ENCODE results near the gene RABGAP1.

GRCh38 chr9:123048748-123049147 is 107.9 kb downstream of the RABGAP1 start:
- TF ChIP-seq EZH2phosphoT487 (IDR thresholded peaks at IDR 0.05; ENCODE audit: unreplicated experiment), result no peak
- no peak for TF ChIP-seq EZH2 (IDR thresholded peaks at IDR 0.05; ENCODE audit: low read depth, unreplicated experiment)
- no peak for TF ChIP-seq CREB1 (CRISPR knock-in tag; IDR thresholded peaks at IDR 0.05; ENCODE audit: low read depth)
- TF ChIP-seq JUNB (IDR thresholded peaks at IDR 0.05; ENCODE audit: unreplicated experiment), result no peak
- no peak for TF ChIP-seq POLR2AphosphoS5 (IDR thresholded peaks at IDR 0.05; ENCODE audit: low read depth)
- no peak for TF ChIP-seq CTCF (conservative IDR thresholded peaks at IDR 0.05; ENCODE audit: low read depth in 2 of 2)
- TF ChIP-seq REST (IDR thresholded peaks at IDR 0.05; ENCODE audit: unreplicated experiment), result no peak
- no peak for TF ChIP-seq ETS1 (IDR thresholded peaks at IDR 0.05)
- TF ChIP-seq ZNF331 (CRISPR knock-in tag; IDR thresholded peaks at IDR 0.05; ENCODE audit: low read depth), result no peak
- TF ChIP-seq NANOG (IDR thresholded peaks at IDR 0.05; ENCODE audit: borderline replicate concordance), result no peak
- TF ChIP-seq ZNF114 (CRISPR knock-in tag; IDR thresholded peaks at IDR 0.05), result no peak

All from GM23338 (cell line).